Activated T-cell treated with anti-CD3 and anti-CD28 coated beads, Interleukin-2, amount 50 U/mL, for 24 hours (primary cell): ENCODE measurements around the gene PDZRN3.

ENCODE experiments used
- DNase-seq: peaks from one replicate; pipeline ENCODE4 v3.0.0-alpha.2; 2020
- H3K27ac Mint-ChIP-seq: 2 replicates; pipeline ENCODE4 v1.8.0; 2020; ENCODE audit warnings: mild to moderate bottlenecking, mixed read lengths
- H3K27me3 Mint-ChIP-seq: 2 replicates; pipeline ENCODE4 v1.8.0; 2020; ENCODE audit warnings: mixed read lengths
- H3K36me3 Mint-ChIP-seq: 2 replicates; pipeline ENCODE4 v1.8.0; 2020; ENCODE audit warnings: low read depth, mixed read lengths
- H3K4me1 Mint-ChIP-seq: 2 replicates; pipeline ENCODE4 v1.8.0; 2020; ENCODE audit warnings: low read depth, mixed read lengths
- H3K4me3 Mint-ChIP-seq: 2 replicates; pipeline ENCODE4 v1.8.0; 2020; ENCODE audit warnings: mild to moderate bottlenecking, moderate library complexity, mixed read lengths
- H3K9me3 Mint-ChIP-seq: 2 replicates; pipeline ENCODE4 v1.8.0; 2020; ENCODE audit warnings: mixed read lengths

The PDZRN3 gene

GRCh38 chr3:73341272-73341935, 283.3 kb downstream of the PDZRN3 start:
- H3K4me3 Mint-ChIP-seq: no peak overlapping the region
- no peaks in the 10 kb centered on the region for H3K36me3 Mint-ChIP-seq
- no peaks in the 10 kb centered on the region for H3K9me3 Mint-ChIP-seq
- peaks cover 3% of the 10 kb centered on the region for H3K27me3 Mint-ChIP-seq
- H3K27ac Mint-ChIP-seq: no peak overlapping the region
- no peaks in the 10 kb centered on the region for H3K4me1 Mint-ChIP-seq
- no peak for DNase-seq

GRCh38 chr3:73332558-73332957, 292.2 kb downstream of the PDZRN3 start:
- no peak overlapping the region for H3K27ac Mint-ChIP-seq
- no peaks in the 10 kb centered on the region for H3K9me3 Mint-ChIP-seq
- H3K4me1 Mint-ChIP-seq: no peaks in the 10 kb centered on the region
- no peak overlapping the region for H3K4me3 Mint-ChIP-seq
- no peak for DNase-seq
- H3K27me3 Mint-ChIP-seq: no peaks in the 10 kb centered on the region
- no peaks in the 10 kb centered on the region for H3K36me3 Mint-ChIP-seq
